ENCODE measurements around the gene TCEAL2. TPM values are rescaled to one million over a fixed set of nuclear protein-coding genes. Genes with fewer than 3 reads are reported as not detected.
"Not testable (repeated sequence)": the region's sequence is repeated elsewhere in the genome, so short reads cannot be mapped to it uniquely, and the experiment has no call there.

The TCEAL2 gene
- total RNA-seq, 3 donors from 2014 or later: 0.26 to 17.8 (median 1.2) TPM

DNA sequence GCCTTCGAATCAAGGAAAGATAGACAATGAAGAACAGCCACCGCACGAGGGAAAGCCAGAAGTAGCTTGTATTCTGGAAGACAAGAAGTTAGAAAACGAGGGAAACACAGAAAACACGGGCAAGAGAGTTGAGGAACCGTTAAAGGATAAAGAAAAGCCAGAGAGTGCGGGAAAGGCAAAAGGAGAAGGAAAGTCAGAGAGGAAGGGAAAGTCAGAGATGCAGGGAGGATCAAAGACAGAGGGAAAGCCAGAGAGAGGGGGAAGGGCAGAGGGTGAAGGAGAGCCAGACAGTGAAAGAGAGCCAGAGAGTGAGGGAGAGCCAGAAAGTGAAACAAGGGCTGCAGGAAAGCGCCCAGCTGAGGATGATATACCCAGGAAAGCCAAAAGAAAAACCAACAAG is 1.4 kb downstream of the TCEAL2 start:
- Histone ChIP-seq H3K36me3 (ENCODE audit: low read depth) (no peaks in the 10 kb centered on the region), H3K4me1 (ENCODE audit: low read depth) (no peaks in the 10 kb centered on the region), H3K4me3 (no peak overlapping the region), H3K9me3 (no peaks in the 10 kb centered on the region)
- DNase-seq (no peak), ATAC-seq (no peak)
- TF ChIP-seq, protein P1, sequence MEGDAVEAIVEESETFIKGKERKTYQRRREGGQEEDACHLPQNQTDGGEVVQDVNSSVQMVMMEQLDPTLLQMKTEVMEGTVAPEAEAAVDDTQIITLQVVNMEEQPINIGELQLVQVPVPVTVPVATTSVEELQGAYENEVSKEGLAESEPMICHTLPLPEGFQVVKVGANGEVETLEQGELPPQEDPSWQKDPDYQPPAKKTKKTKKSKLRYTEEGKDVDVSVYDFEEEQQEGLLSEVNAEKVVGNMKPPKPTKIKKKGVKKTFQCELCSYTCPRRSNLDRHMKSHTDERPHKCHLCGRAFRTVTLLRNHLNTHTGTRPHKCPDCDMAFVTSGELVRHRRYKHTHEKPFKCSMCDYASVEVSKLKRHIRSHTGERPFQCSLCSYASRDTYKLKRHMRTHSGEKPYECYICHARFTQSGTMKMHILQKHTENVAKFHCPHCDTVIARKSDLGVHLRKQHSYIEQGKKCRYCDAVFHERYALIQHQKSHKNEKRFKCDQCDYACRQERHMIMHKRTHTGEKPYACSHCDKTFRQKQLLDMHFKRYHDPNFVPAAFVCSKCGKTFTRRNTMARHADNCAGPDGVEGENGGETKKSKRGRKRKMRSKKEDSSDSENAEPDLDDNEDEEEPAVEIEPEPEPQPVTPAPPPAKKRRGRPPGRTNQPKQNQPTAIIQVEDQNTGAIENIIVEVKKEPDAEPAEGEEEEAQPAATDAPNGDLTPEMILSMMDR (IDR thresholded peaks at IDR 0.05): no peak
- intact Hi-C loops (cut with DNase I, micrococcal nuclease): no loop called here

DNA sequence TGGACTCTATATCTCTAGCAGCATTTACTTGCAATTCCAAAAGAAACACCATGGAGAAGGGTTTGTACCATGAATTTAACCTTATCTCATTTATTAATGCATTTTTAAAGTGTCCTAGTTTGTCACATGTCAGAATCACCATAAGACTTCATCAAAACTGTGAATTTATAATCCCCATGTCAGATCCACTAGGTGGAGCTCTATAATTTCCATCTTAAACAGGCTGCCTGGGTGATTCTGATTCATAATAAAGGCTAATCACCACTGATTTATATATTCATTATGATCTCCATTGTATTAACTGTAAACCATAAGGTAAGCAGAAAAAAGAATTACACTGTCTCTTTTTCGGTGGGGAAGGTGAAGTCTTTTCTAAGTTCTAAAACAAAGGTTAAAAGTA is 4.0 kb downstream of the TCEAL2 start:
- TF ChIP-seq, protein P1 (IDR thresholded peaks at IDR 0.05): no peak
- intact Hi-C loops (cut with DNase I, micrococcal nuclease): no loop called here
- DNase-seq: no peak
- H3K4me3 ChIP-seq: no peak overlapping the region
- no peak for ATAC-seq
- H3K9me3 ChIP-seq: no peaks in the 10 kb centered on the region
- no peaks in the 10 kb centered on the region for H3K36me3 ChIP-seq (ENCODE audit: low read depth)
- H3K4me1 ChIP-seq (ENCODE audit: low read depth): no peaks in the 10 kb centered on the region

DNA sequence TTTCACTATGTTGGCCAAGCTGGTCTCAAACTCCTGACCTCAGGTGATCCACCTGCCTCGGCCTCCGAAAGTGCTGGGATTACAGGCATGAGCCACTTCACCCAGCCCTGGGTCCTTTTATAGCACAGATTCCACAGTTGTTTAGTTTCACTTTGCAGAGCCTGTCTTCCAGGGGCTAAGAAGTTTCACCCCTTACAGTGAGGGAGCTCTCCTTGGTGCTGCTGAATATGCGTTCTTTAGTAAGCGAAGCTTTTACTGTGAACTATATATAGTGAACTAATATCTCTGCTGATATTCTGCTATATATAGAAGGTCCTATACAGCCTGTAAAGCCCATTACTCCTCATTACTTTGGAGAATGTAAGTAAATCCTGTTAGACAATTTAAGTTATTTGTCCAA is 12.6 kb downstream of the TCEAL2 start:
- no peak overlapping the region for H3K4me3 ChIP-seq
- no peaks in the 10 kb centered on the region for H3K4me1 ChIP-seq (ENCODE audit: low read depth)
- H3K36me3 ChIP-seq (ENCODE audit: low read depth): no peaks in the 10 kb centered on the region
- H3K9me3 ChIP-seq: no peaks in the 10 kb centered on the region
- TF ChIP-seq, protein P1 (IDR thresholded peaks at IDR 0.05): no peak
- ATAC-seq (no peak), DNase-seq (no peak)
- intact Hi-C loops (cut with DNase I, micrococcal nuclease): no loop called here

DNA sequence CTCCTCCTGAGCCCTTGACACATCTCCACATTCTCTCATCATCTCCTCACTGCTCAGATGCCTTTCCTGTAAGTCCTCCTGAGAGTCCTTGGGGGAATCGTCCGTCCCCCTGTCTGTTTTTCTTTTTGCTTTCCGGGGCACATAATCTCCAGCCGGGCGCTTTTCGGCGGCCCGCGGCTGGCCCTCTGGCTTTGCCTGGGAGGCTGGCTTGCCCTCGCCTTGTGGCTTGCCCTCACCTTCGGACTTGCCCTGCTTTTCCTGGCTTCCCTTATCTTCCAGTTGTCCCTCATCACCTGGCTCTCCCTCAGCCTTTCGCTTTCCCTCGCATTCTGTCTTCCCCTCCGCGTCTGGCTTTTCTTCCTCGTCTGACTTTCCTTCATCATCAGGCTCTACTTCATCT is 15.4 kb downstream of the TCEAL2 start:
- ATAC-seq: not testable (repeated sequence)

DNA sequence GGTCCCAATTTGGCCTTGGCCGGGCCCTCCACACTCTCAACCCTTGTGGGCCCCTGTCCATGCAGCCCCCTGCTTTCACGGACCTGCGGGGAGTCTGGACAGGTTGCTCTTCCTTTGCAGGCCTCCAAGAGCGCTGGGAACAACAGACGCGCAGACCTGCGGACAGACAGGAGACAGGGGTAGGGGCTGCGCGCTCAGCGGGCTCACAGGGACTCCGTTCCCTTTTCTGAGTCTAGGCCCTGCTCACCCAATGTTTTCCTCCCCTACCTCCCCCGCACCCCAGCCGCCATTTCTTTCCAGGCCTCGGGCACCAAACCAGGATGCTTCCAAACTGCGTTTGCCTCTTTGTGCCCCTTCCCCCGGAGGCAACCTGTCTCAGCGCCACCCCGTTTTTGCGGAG is 16.2 kb downstream of the TCEAL2 start:
- H3K36me3 ChIP-seq (ENCODE audit: low read depth); H3K4me1 ChIP-seq (ENCODE audit: low read depth); H3K9me3 ChIP-seq; H3K4me3 ChIP-seq; intact Hi-C loops (cut with DNase I, micrococcal nuclease); ATAC-seq; DNase-seq: not testable (repeated sequence)

More for the DNA sequence above, 15.4 kb downstream of the TCEAL2 start:
- intact Hi-C loops (cut with DNase I, micrococcal nuclease); H3K36me3 ChIP-seq (ENCODE audit: low read depth); H3K4me1 ChIP-seq (ENCODE audit: low read depth); DNase-seq; H3K4me3 ChIP-seq; H3K9me3 ChIP-seq: not testable (repeated sequence)

DNA sequence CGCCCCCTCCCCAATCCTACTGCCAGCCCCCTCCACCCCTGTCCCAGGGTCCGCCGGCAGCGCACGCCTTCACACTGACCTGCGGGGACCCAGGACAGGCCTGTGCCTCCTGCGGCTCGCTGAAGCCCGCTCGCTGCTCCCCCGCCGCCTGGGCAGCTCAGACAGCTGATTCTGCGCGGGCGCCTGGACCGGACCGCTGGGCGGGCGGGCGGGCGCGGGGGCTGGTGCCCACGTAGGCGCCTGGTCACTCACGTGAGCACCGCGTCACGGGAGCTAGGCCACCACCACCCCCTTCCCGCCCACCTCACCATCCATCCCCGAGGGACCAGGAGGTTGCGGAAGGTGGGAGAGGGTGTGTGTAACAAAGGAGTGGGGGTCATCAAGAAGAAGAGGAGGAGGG is 16.8 kb downstream of the TCEAL2 start, which contains the start of gene TCEAL6:
TSS of gene TCEAL6 (minus strand) at position 208 of the 400 bp plus-strand sequence.
- H3K9me3 ChIP-seq; H3K36me3 ChIP-seq (ENCODE audit: low read depth); DNase-seq; H3K4me3 ChIP-seq; ATAC-seq; intact Hi-C loops (cut with DNase I, micrococcal nuclease); H3K4me1 ChIP-seq (ENCODE audit: low read depth): not testable (repeated sequence)

DNA sequence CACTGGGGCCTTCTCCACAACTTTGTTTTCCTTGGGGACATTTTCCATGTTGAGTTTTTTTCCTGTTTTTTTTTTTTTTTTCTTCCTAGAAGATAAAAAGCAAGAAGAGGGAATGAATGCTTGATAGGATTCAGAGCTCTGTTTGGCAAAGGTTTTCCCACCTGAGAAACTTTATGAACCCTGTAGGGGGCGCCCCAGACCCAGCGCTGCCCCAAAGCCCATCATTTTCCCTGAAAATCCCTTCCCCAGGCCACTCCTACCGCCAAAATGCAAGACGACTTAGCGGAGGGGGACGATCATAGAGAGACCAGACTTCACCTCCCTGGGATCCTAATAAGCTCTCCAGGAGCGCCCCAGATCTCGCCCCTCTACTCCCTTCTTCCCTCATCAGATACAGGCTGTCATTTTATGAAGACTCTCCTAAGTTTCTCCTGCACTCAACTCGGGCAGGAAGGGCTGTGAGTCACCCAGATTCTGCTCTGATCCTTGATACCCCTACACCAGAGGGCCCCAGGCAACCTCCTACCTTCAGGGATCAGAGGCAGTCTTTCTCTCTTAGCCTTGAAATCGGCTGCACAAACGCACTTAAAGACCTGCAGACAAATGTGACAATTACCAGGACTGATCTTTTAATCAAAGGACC is 28.9 kb downstream of the TCEAL2 start:
- Histone ChIP-seq H3K9me3 (no peaks in the 10 kb centered on the region), H3K36me3 (ENCODE audit: low read depth) (no peaks in the 10 kb centered on the region), H3K4me1 (ENCODE audit: low read depth) (peaks cover 2% of the 10 kb centered on the region), H3K4me3 (no peak overlapping the region)
- DNase-seq (peak in 2 of 3 donors; percentile 9 to 11), ATAC-seq (no peak)
- intact Hi-C loops (cut with DNase I, micrococcal nuclease): no loop called here
- TF ChIP-seq, protein P1 (IDR thresholded peaks at IDR 0.05): no peak

All from mucosa of descending colon (tissue), 3 donors.